NCI-H69 (cell line): ENCODE results near the gene SNCG.
"Not testable (repeated sequence)": the region's sequence is repeated elsewhere in the genome, so short reads cannot be mapped to it uniquely, and the experiment has no call there.

ENCODE experiments used
- DNase-seq: peaks from one replicate; lab custom pipeline; 2025; lab: John Stamatoyannopoulos, UW

The SNCG gene

DNA sequence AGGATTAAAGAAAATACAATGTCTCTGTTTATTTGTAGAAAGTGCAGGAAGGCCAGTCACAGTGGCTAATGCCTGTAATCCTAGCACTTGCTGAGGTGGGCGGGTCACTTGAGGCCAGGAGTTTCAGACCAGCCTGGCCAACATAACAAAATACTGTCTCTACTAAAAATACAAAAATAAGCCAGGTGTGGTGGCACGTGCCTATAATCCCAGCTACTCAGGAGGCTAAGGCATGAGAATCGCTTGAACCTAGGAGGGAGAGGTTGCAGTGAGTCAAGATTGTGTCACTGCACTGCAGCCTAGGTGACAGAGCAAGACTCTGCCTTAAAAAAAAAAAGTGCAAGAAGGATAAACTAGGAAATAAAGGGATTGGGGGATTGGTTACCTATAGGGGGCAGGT is 20.1 kb downstream of the SNCG start:
- DNase-seq, result not testable (repeated sequence)

- DNase-seq, result no peak
Measured at GRCh38 chr10:86979296-86979818, 21.0 kb downstream of the SNCG start.

DNA sequence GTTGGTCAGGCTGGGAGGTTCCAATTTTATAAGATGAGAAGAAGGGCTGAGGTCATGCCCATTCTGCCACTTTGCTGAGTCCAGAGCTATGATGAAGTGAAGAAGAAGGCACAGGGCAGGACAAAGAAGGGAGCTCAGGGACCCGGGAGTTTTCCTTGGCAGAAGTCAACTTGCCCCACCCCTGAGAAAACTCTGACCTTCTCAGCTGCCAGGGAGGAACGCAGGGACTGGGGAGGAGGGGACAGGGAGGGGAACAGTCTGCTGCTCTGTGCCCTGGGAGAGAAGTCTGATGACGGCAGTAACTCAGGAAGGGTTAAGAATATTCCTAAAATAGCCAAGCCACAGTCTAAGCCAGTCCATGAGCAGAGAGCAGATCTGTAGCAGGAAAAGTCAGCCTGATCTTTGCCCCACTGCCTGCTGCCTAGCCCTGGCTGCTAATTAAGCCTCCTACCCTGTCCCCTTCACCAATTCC is 21.6 kb downstream of the SNCG start:
- no peak for DNase-seq

- DNase-seq, result not testable (repeated sequence)
Measured at GRCh38 chr10:86981020-86981419, 22.6 kb downstream of the SNCG start.

DNA sequence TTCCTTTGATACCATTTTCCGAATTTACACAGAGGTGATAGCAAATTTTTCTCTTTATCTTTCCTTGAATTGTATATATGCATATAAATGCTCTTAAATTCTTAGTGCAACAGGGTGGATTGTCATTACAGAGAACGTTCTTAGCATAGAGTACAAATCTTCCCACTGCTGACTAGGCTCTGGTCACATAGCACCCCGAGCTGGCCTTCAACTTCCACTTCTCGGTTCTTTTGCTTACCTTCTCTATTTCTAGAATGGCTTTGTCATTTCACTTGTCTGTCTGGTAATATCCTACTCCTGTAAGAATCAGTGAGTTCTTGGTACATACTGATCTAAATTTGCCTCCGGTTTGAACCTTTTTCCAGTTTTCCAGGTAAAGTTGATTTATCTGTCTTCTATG is 23.3 kb downstream of the SNCG start:
- DNase-seq, result no peak

DNA sequence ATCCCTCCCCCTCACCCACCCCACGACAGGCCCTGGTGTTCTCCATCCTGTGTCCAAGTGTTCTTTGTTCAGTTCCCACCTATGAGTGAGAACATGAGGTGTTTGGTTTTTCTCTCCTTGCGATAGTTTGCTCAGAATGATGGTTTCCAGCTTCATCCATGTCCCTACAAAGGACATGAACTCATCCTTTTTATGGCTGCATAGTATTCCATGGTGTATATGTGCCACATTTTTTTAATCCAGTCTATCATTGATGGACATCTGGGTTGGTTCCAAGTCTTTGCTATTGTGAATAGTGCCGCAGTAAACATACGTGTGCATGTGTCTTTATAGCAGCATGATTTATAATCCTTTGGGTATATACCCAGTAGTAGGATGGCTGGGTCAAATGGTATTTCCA is 26.1 kb downstream of the SNCG start:
- not testable (repeated sequence) for DNase-seq

DNA sequence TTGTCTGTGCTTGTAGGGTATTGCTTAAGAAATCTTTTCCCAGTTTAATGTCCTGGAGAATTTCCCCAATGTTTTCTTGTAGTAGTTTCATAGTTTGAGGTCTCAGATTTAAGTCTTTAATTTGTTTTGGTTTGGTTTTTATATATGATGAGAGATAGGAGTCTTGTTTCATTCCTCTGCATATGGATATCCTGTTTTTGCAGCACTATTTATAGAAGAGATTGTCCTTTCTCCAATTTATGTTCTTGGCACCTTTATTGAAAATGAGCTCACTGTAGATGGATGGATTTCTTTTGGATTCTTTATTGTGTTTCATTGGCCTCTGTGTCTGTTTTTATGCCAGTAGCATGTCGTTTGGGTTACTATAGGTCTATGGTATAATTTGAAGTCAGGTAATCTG is 30.1 kb downstream of the SNCG start:
- DNase-seq, result no peak

DNA sequence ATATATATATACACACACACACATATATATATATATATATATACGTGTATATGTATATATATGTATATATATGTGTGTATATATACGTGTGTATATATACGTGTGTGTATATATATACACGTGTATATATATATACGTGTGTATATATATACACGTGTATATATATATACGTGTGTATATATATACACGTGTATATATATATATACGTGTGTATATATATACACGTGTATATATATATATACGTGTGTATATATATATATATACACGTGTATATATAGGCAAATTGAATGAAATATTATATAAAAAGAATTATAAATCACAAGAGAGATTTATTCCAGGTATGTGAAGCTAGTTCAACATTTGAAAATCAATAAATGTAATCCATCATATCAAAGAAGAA is 33.0 kb downstream of the SNCG start:
- DNase-seq, result not testable (repeated sequence)

- no peak for DNase-seq
Measured at GRCh38 chr10:86992456-86992855, 34.1 kb downstream of the SNCG start.

GRCh38 chr10:86992929-86993328 is 34.5 kb downstream of the SNCG start:
- DNase-seq, result no peak

- DNase-seq, result not testable (repeated sequence)
Measured at GRCh38 chr10:86999802-87000403, 41.5 kb downstream of the SNCG start.

DNA sequence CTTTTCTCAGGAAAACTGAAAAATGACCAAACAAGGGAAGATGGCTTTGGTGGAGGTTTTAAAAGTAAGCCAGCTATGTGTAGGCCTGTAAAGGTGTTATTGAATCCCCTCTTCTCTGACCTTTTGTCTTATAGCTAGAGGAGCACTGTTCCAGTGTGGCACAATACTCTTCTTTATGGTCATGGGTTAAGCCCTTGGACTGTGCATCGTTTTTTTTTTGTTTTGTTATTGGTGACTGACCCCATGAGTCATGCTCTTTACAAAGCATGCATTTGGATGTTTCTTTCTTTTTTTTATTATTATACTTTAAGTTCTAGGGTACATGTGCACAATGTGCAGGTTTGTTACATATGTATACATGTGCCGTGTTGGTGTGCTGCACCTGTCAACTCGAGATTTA is 42.1 kb downstream of the SNCG start:
- DNase-seq, result no peak

- DNase-seq, result not testable (repeated sequence)
Measured at GRCh38 chr10:87007124-87007523, 48.7 kb downstream of the SNCG start.

GRCh38 chr10:87007674-87008073 is 49.3 kb downstream of the SNCG start:
- not testable (repeated sequence) for DNase-seq

- DNase-seq, result not testable (repeated sequence)
Measured at GRCh38 chr10:87008303-87008702, 49.9 kb downstream of the SNCG start.

DNA sequence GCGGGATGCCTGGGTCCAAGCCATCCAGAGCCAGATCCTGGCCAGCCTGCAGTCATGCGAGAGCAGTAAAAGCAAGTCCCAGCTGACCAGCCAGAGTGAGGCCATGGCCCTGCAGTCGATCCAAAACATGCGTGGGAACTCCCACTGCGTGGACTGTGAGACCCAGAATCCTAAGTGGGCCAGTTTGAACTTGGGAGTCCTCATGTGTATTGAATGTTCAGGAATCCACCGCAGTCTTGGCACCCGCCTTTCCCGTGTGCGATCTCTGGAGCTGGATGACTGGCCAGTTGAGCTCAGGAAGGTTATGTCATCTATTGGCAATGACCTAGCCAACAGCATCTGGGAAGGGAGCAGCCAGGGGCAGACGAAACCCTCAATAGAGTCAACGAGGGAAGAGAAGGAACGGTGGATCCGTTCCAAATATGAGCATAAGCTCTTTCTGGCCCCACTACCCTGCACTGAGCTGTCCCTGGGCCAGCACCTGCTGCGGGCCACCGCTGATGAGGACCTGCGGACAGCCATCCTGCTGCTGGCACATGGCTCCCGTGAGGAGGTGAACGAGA is 50.8 kb downstream of the SNCG start:
- DNase-seq, result not testable (repeated sequence)
